ENCODE measurements around the gene HCFC1R1.

Gene HCFC1R1

DNA sequence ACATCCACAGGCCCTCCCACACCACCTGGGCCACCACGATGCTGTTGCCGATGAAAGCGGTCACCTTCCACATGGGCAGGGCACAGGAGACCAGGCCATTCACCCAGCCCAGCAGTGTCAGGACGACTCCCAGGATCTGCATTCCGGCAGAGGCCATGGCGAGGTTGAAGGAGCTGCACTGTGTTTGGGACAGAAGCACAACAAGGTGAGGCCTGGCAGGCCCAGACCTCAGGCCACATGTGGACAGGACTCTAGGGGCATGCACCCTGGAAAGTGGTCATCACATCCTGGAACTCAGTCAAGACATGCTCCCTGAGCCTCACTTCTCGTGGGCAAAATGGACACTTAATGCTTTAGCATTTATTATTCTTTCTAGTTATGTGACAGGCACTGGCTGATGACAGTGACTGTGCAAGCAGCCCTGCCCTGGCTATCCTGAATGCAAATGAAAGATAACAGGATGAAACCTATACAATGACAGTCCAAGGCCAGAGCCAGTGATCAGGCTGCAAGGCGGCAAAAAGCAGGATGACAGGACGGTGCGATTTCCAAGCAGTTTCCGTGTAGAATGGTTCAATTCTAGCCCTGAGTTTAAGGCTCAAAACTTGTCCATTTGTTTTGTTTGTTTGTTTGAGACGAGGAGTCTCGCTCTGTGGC, 7.7 kb downstream of the HCFC1R1 start:
- H3K9ac ChIP-seq = no peak overlapping the region
- TF ChIP-seq, protein P1, sequence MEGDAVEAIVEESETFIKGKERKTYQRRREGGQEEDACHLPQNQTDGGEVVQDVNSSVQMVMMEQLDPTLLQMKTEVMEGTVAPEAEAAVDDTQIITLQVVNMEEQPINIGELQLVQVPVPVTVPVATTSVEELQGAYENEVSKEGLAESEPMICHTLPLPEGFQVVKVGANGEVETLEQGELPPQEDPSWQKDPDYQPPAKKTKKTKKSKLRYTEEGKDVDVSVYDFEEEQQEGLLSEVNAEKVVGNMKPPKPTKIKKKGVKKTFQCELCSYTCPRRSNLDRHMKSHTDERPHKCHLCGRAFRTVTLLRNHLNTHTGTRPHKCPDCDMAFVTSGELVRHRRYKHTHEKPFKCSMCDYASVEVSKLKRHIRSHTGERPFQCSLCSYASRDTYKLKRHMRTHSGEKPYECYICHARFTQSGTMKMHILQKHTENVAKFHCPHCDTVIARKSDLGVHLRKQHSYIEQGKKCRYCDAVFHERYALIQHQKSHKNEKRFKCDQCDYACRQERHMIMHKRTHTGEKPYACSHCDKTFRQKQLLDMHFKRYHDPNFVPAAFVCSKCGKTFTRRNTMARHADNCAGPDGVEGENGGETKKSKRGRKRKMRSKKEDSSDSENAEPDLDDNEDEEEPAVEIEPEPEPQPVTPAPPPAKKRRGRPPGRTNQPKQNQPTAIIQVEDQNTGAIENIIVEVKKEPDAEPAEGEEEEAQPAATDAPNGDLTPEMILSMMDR (conservative IDR thresholded peaks at IDR 0.05; ENCODE audit: low read depth, low read length) = no peak
- no peaks in the 10 kb centered on the region for H3K79me2 ChIP-seq (ENCODE audit: insufficient read depth, low read depth)
- H3K4me2 ChIP-seq = no peak overlapping the region
- peaks cover 29% of the 10 kb centered on the region for H3K4me1 ChIP-seq (ENCODE audit: low read depth, poor library complexity, severe bottlenecking)
- peaks cover 48% of the 10 kb centered on the region for H3K27me3 ChIP-seq (ENCODE audit: insufficient read depth, low read depth)
- H3K36me3 ChIP-seq (ENCODE audit: insufficient read depth) = no peaks in the 10 kb centered on the region
- H4K20me1 ChIP-seq (ENCODE audit: insufficient read depth) = no peaks in the 10 kb centered on the region
- no peak overlapping the region for H2AFZ ChIP-seq (ENCODE audit: low read depth)
- H3K4me3 ChIP-seq (IDR thresholded peaks at IDR 0.05; ENCODE audit: insufficient read depth, low read depth, low read length) = no peak overlapping the region
- no peak overlapping the region for H3K27ac ChIP-seq

DNA sequence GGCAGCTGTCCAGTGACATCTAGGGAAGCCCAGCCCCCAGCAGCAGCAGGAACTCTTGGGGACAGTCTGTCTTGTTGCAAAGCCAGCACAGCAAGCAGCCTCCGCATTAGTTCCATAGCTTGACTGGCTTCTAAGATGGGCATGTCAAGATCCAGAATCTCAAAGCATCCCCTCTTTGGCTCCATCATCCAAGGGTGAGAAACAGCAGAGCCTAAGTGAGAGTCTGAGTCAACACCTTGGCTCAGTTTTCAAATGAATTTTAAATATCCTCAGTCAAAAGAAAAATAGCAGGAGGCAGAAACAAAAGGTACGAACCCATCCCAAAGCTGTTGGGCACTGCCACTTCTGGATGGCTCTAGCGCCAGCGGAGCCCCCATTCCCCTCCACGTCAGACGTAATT, 8.8 kb downstream of the HCFC1R1 start:
- Histone ChIP-seq H3K4me1 (ENCODE audit: low read depth, poor library complexity, severe bottlenecking) (peaks cover 24% of the 10 kb centered on the region), H3K4me3 (IDR thresholded peaks at IDR 0.05; ENCODE audit: insufficient read depth, low read depth, low read length) (no peak overlapping the region), H4K20me1 (ENCODE audit: insufficient read depth) (no peaks in the 10 kb centered on the region), H3K36me3 (ENCODE audit: insufficient read depth) (no peaks in the 10 kb centered on the region), H3K27me3 (ENCODE audit: insufficient read depth, low read depth) (peaks cover 58% of the 10 kb centered on the region), H3K9ac (no peak overlapping the region), H2AFZ (ENCODE audit: low read depth) (no peak overlapping the region), H3K27ac (no peak overlapping the region), H3K79me2 (ENCODE audit: insufficient read depth, low read depth) (no peaks in the 10 kb centered on the region), H3K4me2 (no peak overlapping the region)
- TF ChIP-seq, protein P1 (conservative IDR thresholded peaks at IDR 0.05; ENCODE audit: low read depth, low read length) = no peak

DNA sequence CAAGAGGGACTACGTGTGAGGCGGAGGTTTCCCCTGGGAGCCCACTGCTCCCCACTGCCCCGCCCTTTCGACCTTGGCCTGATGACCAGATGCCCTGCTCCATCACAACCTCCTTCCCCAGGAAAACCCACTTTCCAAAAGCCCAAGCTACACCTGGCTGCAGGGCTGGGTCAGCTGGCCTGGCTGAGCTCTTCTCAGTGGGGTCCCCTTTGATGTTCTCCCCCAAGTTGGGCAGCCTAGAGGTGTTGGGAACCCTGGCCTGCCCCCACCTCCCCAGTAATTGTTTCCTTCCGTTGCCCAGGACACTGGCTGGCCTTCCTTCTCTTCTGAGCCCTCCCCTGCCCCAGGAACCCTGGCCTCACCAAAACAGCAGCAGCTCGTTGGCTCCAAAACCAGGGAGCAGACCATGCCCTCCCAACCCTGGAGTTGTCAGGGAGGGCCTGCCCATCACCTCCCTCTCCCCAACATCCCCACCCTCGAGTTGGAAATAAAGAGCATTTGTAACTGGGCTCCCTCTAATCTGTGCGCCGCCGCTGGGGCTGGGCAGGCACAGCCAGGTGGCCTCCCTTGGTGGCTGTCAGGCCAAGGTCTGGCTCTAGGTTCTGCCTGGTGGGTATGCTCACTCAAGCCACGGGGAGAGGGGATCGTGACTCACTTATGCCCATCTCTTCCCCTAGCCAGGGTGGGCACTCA, 9.6 kb downstream of the HCFC1R1 start:
- H3K27me3 ChIP-seq (ENCODE audit: insufficient read depth, low read depth) = peaks cover 63% of the 10 kb centered on the region
- no peaks in the 10 kb centered on the region for H3K79me2 ChIP-seq (ENCODE audit: insufficient read depth, low read depth)
- TF ChIP-seq, protein P1 (conservative IDR thresholded peaks at IDR 0.05; ENCODE audit: low read depth, low read length) = no peak
- H3K4me3 ChIP-seq (IDR thresholded peaks at IDR 0.05; ENCODE audit: insufficient read depth, low read depth, low read length) = no peak overlapping the region
- no peak overlapping the region for H3K4me2 ChIP-seq
- no peak overlapping the region for H2AFZ ChIP-seq (ENCODE audit: low read depth)
- H4K20me1 ChIP-seq (ENCODE audit: insufficient read depth) = no peaks in the 10 kb centered on the region
- H3K4me1 ChIP-seq (ENCODE audit: low read depth, poor library complexity, severe bottlenecking) = peaks cover 17% of the 10 kb centered on the region
- no peak overlapping the region for H3K9ac ChIP-seq
- H3K36me3 ChIP-seq (ENCODE audit: insufficient read depth) = no peaks in the 10 kb centered on the region
- H3K27ac ChIP-seq = no peak overlapping the region

DNA sequence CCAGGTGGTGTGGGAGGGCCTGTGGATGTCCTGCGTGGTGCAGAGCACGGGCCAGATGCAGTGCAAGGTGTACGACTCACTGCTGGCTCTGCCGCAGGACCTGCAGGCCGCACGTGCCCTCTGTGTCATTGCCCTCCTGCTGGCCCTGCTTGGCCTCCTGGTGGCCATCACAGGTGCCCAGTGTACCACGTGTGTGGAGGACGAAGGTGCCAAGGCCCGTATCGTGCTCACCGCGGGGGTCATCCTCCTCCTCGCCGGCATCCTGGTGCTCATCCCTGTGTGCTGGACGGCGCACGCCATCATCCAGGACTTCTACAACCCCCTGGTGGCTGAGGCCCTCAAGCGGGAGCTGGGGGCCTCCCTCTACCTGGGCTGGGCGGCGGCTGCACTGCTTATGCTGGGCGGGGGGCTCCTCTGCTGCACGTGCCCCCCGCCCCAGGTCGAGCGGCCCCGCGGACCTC, 10.2 kb downstream of the HCFC1R1 start:
- no peak overlapping the region for H3K4me2 ChIP-seq

More for the DNA sequence above, 10.2 kb downstream of the HCFC1R1 start:
- Histone ChIP-seq H3K36me3 (ENCODE audit: insufficient read depth) (no peaks in the 10 kb centered on the region), H3K9ac (no peak overlapping the region), H3K27me3 (ENCODE audit: insufficient read depth, low read depth) (peaks cover 65% of the 10 kb centered on the region), H3K27ac (no peak overlapping the region), H3K79me2 (ENCODE audit: insufficient read depth, low read depth) (no peaks in the 10 kb centered on the region), H3K4me3 (IDR thresholded peaks at IDR 0.05; ENCODE audit: insufficient read depth, low read depth, low read length) (no peak overlapping the region), H2AFZ (ENCODE audit: low read depth) (no peak overlapping the region), H4K20me1 (ENCODE audit: insufficient read depth) (no peaks in the 10 kb centered on the region), H3K4me1 (ENCODE audit: low read depth, poor library complexity, severe bottlenecking) (peaks cover 18% of the 10 kb centered on the region)
- TF ChIP-seq, protein P1 (conservative IDR thresholded peaks at IDR 0.05; ENCODE audit: low read depth, low read length) = no peak

All from KMS-11 (cell line).